Right cardiac atrium (tissue), 5 donors: ENCODE results near the gene MACC1. TPM values are rescaled to one million over a fixed set of nuclear protein-coding genes. Genes with fewer than 3 reads are reported as not detected.

Experiments
- ATAC-seq, 2 donors: fragments of 200-7000 bp; cut with Tn5 transposase; one replicate each; pipeline versions ENCODE4 v1.8.0 to v1.9.1; 2020; ENCODE audit warnings: moderate library complexity in 2 of 2, mild to moderate bottlenecking in 1 of 2
- DNase-seq, 3 donors: peaks; one replicate each; pipeline ENCODE4 v3.0.0-alpha.2; 2020
- H3K27ac ChIP-seq: one replicate; pipeline ENCODE4 v1.5.1; 2013; ENCODE audit warnings: mild to moderate bottlenecking, low read length, control low read depth, moderate library complexity
- H3K27me3 ChIP-seq: one replicate; pipeline ENCODE4 v1.6.1; 2013; ENCODE audit not compliant: control insufficient read depth, insufficient read depth
- H3K4me1 ChIP-seq: one replicate; pipeline ENCODE4 v1.6.1; 2013; ENCODE audit warnings: low read length; ENCODE audit not compliant: control insufficient read depth, insufficient read depth
- H3K4me3 ChIP-seq: one replicate; pipeline ENCODE4 v1.5.1; 2013; ENCODE audit warnings: low read length, control low read depth
- H3K9me3 ChIP-seq: one replicate; pipeline ENCODE4 v1.6.1; 2013; ENCODE audit warnings: low read length; ENCODE audit not compliant: control insufficient read depth
- WGBS: extraction: QIAGEN DNeasy Blood & Tissue Kit; methylation state at CpG from one replicate; pipeline ENCODE4 v1.1.7; 2013; 5-methylcytosine and 5-hydroxymethylcytosine counted together
- intact Hi-C, 4 donors: fragments of 100-400 bp; cut with DNase I; formaldehyde crosslinking; loops; one replicate each; pipeline versions ENCODE4 v1.11.0 to v1.14.0; 2022 to 2023
- polyA plus RNA-seq: library from polyadenylated mRNA; stranded (reverse); fragments of 200-250 nt; gene quantifications from one replicate; pipeline ENCODE4 v1.2.3, GENCODE V29; 2013
- total RNA-seq, 4 donors: library from RNA; stranded (reverse); fragmentation: NEBNext Ultra II Directional; extraction: Animal tissue kit (Norgen Biotek cat#: 25700); gene quantifications; one replicate each; pipeline ENCODE4 v1.2.1, GENCODE V29; 2021
- donor health status: healthy with polysubstance abuse.
- donor health status: DM: no; HTN: yes; CAD: no.
- donor health status: DM: no; HTN: no; CAD: no.
- donor health status: DM: no; HTN: yes; CAD: no; lungs with severe emphysema.
- donor health status: DM: yes; HTN: yes; CAD: no.

MACC1 gene
- total and polyA plus RNA-seq, 5 donors = under 0.01 to 0.08 (median 0.04) TPM; not detected in 1

GRCh38 chr7:20240080-20240926 is 23.1 kb upstream of the MACC1 start:
- Histone ChIP-seq H3K27ac (no peak overlapping the region), H3K4me1 (no peaks in the 10 kb centered on the region), H3K4me3 (no peak overlapping the region), H3K27me3 (no peaks in the 10 kb centered on the region), H3K9me3 (no peaks in the 10 kb centered on the region)
- intact Hi-C loops = no loop called here
- no peak for DNase-seq
- 86% methylated on average over 9 of the region's 9 CpGs for WGBS
- ATAC-seq = no peak

- no peaks in the 10 kb centered on the region for H3K9me3 ChIP-seq
- DNase-seq (peak in 1 of 3 donors; percentile 30), ATAC-seq (no peak)
- H3K27ac ChIP-seq = no peak overlapping the region
- H3K4me1 ChIP-seq = no peaks in the 10 kb centered on the region
- intact Hi-C loops = no loop called here
- no peak overlapping the region for H3K4me3 ChIP-seq
- no peaks in the 10 kb centered on the region for H3K27me3 ChIP-seq
- 64% methylated on average over 7 of the region's 7 CpGs for WGBS
These were observed 21.7 kb upstream of the MACC1 start for GRCh38 chr7:20238754-20239324.

GRCh38 chr7:20238194-20238753 is 21.1 kb upstream of the MACC1 start:
- no peak overlapping the region for H3K4me3 ChIP-seq
- H3K27ac ChIP-seq = no peak overlapping the region
- ATAC-seq = no peak
- no peaks in the 10 kb centered on the region for H3K4me1 ChIP-seq
- DNase-seq = no peak
- intact Hi-C loops = no loop called here
- no peaks in the 10 kb centered on the region for H3K9me3 ChIP-seq
- 85% methylated on average over 7 of the region's 7 CpGs for WGBS
- no peaks in the 10 kb centered on the region for H3K27me3 ChIP-seq

- 85% methylated on average over 2 of the region's 2 CpGs for WGBS
These were observed 20.4 kb upstream of the MACC1 start for GRCh38 chr7:20237464-20238193.

GRCh38 chr7:20236790-20237189 is 19.6 kb upstream of the MACC1 start:
- H3K27ac ChIP-seq = no peak overlapping the region

More at GRCh38 chr7:20237464-20238193, 20.4 kb upstream of the MACC1 start:
- intact Hi-C loops = no loop called here
- DNase-seq (no peak), ATAC-seq (no peak)
- H3K4me3 ChIP-seq = no peak overlapping the region
- H3K9me3 ChIP-seq = no peaks in the 10 kb centered on the region
- H3K27ac ChIP-seq = no peak overlapping the region
- no peaks in the 10 kb centered on the region for H3K27me3 ChIP-seq
- H3K4me1 ChIP-seq = no peaks in the 10 kb centered on the region

GRCh38 chr7:20236043-20236442 is 18.9 kb upstream of the MACC1 start:
- ATAC-seq = no peak
- 94% methylated on average over 6 of the region's 6 CpGs for WGBS

More at GRCh38 chr7:20236790-20237189, 19.6 kb upstream of the MACC1 start:
- intact Hi-C loops = no loop called here
- Histone ChIP-seq H3K4me3 (no peak overlapping the region), H3K4me1 (no peaks in the 10 kb centered on the region), H3K27me3 (no peaks in the 10 kb centered on the region), H3K9me3 (no peaks in the 10 kb centered on the region)
- no peak for ATAC-seq
- DNase-seq = no peak

GRCh38 chr7:20235288-20235687 is 18.1 kb upstream of the MACC1 start:
- WGBS = 43% methylated on average over 4 of the region's 4 CpGs
- H3K27ac ChIP-seq = no peak overlapping the region
- ATAC-seq (no peak), DNase-seq (no peak)
- no peaks in the 10 kb centered on the region for H3K9me3 ChIP-seq
- intact Hi-C loops = no loop called here
- H3K4me3 ChIP-seq = no peak overlapping the region
- no peaks in the 10 kb centered on the region for H3K4me1 ChIP-seq
- no peaks in the 10 kb centered on the region for H3K27me3 ChIP-seq

More at GRCh38 chr7:20236043-20236442, 18.9 kb upstream of the MACC1 start:
- intact Hi-C loops = no loop called here
- Histone ChIP-seq H3K4me3 (no peak overlapping the region), H3K4me1 (no peaks in the 10 kb centered on the region), H3K27me3 (no peaks in the 10 kb centered on the region), H3K27ac (no peak overlapping the region), H3K9me3 (no peaks in the 10 kb centered on the region)
- no peak for DNase-seq

- DNase-seq = no peak
- H3K4me1 ChIP-seq = no peaks in the 10 kb centered on the region
- intact Hi-C loops = no loop called here
- H3K27ac ChIP-seq = no peak overlapping the region
- no peaks in the 10 kb centered on the region for H3K9me3 ChIP-seq
- 90% methylated on average over 4 of the region's 4 CpGs for WGBS
- ATAC-seq = no peak
- no peaks in the 10 kb centered on the region for H3K27me3 ChIP-seq
- no peak overlapping the region for H3K4me3 ChIP-seq
These were observed 16.2 kb upstream of the MACC1 start for GRCh38 chr7:20233362-20233761.

GRCh38 chr7:20232848-20233247 is 15.7 kb upstream of the MACC1 start:
- WGBS = 99% methylated on average over 1 of the region's 1 CpG
- Histone ChIP-seq H3K4me3 (no peak overlapping the region), H3K4me1 (no peaks in the 10 kb centered on the region), H3K9me3 (no peaks in the 10 kb centered on the region), H3K27ac (no peak overlapping the region), H3K27me3 (no peaks in the 10 kb centered on the region)
- DNase-seq (no peak), ATAC-seq (no peak)
- intact Hi-C loops = no loop called here

- DNase-seq (no peak), ATAC-seq (peak; percentile 93 to 94)
- no peak overlapping the region for H3K4me3 ChIP-seq
- intact Hi-C loops = no loop called here
- no peak overlapping the region for H3K27ac ChIP-seq
- no peaks in the 10 kb centered on the region for H3K27me3 ChIP-seq
- no peaks in the 10 kb centered on the region for H3K9me3 ChIP-seq
- WGBS = 45% methylated on average over 7 of the region's 7 CpGs
- H3K4me1 ChIP-seq = no peaks in the 10 kb centered on the region
These were observed 12.7 kb upstream of the MACC1 start for GRCh38 chr7:20229646-20230500.
